SK-N-SH treated with all-trans-retinoic acid at 6 μM for 48 hours (cell line): Measurements from ENCODE around the gene SCARF2.

Experiments used
- ATAC-seq: fragments of 200-7000 bp; cut with Tn5 transposase; 3 replicates; pipeline ENCODE4 v1.9.1; 2020; ENCODE audit warnings: mild to moderate bottlenecking, moderate library complexity
- ARNTL ChIP-seq: fragments of 450-650 bp; formaldehyde crosslinking; IDR thresholded peaks from 2 replicates; pipeline ENCODE4 v1.5.0; 2020; ENCODE audit warnings: low read depth, mild to moderate bottlenecking, moderate library complexity, borderline replicate concordance
- CREB5 ChIP-seq: fragments of 250-450 bp; sonication (Bioruptor Pico); IDR thresholded peaks from 2 replicates; pipeline ENCODE4 v1.5.1; 2020; ENCODE audit warnings: low read depth, mild to moderate bottlenecking, moderate library complexity
- CSDC2 ChIP-seq: fragments of 250-450 bp; sonication (Bioruptor Pico); IDR thresholded peaks from 2 replicates; pipeline ENCODE4 v1.5.0; 2020; ENCODE audit warnings: mild to moderate bottlenecking, moderate library complexity
- POU6F1 ChIP-seq: fragments of 250-450 bp; sonication (Bioruptor Pico); IDR thresholded peaks from 2 replicates; pipeline ENCODE4 v1.8.0; 2021; ENCODE audit warnings: low read depth, mild to moderate bottlenecking, moderate library complexity, borderline replicate concordance
- PPARA ChIP-seq: fragments of 250-450 bp; sonication (Bioruptor Pico); IDR thresholded peaks from 2 replicates; pipeline ENCODE4 v1.5.0; 2020; ENCODE audit warnings: mild to moderate bottlenecking, borderline replicate concordance
- RARB ChIP-seq: fragments of 250-450 bp; sonication (Bioruptor Pico); IDR thresholded peaks from 2 replicates; pipeline ENCODE4 v1.8.0; 2021; ENCODE audit warnings: mild to moderate bottlenecking, moderate library complexity
- SNAI2 ChIP-seq: fragments of 250-450 bp; sonication (Bioruptor Pico); IDR thresholded peaks from 2 replicates; pipeline ENCODE4 v1.5.0; 2020; ENCODE audit warnings: mild to moderate bottlenecking, moderate library complexity
- TCF4 ChIP-seq: fragments of 250-450 bp; sonication (Bioruptor Pico); IDR thresholded peaks from 2 replicates; pipeline ENCODE4 v1.8.0; 2021; ENCODE audit warnings: mild to moderate bottlenecking, moderate library complexity, borderline replicate concordance
- TOX ChIP-seq: fragments of 250-450 bp; sonication (Bioruptor Pico); IDR thresholded peaks from 2 replicates; pipeline ENCODE4 v1.8.0; 2021; ENCODE audit warnings: mild to moderate bottlenecking, moderate library complexity, borderline replicate concordance
- TSHZ2 ChIP-seq: fragments of 250-450 bp; sonication (Bioruptor Pico); IDR thresholded peaks from 2 replicates; pipeline ENCODE4 v1.5.0; 2020; ENCODE audit warnings: mild to moderate bottlenecking, moderate library complexity
- ZC3H10 ChIP-seq: fragments of 250-450 bp; sonication (Bioruptor Pico); IDR thresholded peaks from 2 replicates; pipeline ENCODE4 v1.5.1; 2021; ENCODE audit warnings: mild to moderate bottlenecking, moderate library complexity
- ZFP3 ChIP-seq: fragments of 250-450 bp; sonication (Bioruptor Pico); IDR thresholded peaks from 2 replicates; pipeline ENCODE4 v1.5.0; 2020; ENCODE audit warnings: mild to moderate bottlenecking, moderate library complexity
- ZFP30 ChIP-seq: fragments of 450-650 bp; formaldehyde crosslinking; IDR thresholded peaks from 2 replicates; pipeline ENCODE4 v1.5.0; 2022; ENCODE audit warnings: mild to moderate bottlenecking, moderate library complexity
- ZNF70 ChIP-seq: fragments of 450-650 bp; formaldehyde crosslinking; IDR thresholded peaks from 2 replicates; pipeline ENCODE4 v1.5.0; 2020; ENCODE audit warnings: mild to moderate bottlenecking, moderate library complexity
- TF ChIP-seq, protein P1 (sequence below): fragments of 250-450 bp; sonication (Bioruptor Pico); IDR thresholded peaks from 2 replicates; pipeline ENCODE4 v1.8.0; 2020; ENCODE audit warnings: mild to moderate bottlenecking, moderate library complexity, borderline replicate concordance

SCARF2 gene

DNA sequence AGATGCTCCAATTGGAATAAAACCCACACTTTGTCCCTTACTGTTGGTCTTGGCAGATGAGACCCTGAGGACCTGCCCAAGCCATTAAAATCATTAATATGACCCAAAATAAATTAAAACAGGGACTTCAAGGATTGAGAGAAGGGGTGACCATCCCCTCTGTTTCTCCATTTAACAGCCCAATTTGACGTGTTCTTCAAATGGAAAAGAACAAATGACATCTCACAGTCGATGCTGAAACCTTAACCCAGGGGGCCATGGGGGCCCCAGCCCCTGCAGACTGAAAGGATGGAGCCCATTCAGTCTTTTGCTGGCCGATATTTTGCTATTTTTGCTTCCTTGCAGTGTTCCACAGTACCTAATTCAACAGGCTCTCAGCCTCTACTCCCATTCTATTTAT, 23.2 kb downstream of the SCARF2 start (continued):
- TF ChIP-seq, protein P1, sequence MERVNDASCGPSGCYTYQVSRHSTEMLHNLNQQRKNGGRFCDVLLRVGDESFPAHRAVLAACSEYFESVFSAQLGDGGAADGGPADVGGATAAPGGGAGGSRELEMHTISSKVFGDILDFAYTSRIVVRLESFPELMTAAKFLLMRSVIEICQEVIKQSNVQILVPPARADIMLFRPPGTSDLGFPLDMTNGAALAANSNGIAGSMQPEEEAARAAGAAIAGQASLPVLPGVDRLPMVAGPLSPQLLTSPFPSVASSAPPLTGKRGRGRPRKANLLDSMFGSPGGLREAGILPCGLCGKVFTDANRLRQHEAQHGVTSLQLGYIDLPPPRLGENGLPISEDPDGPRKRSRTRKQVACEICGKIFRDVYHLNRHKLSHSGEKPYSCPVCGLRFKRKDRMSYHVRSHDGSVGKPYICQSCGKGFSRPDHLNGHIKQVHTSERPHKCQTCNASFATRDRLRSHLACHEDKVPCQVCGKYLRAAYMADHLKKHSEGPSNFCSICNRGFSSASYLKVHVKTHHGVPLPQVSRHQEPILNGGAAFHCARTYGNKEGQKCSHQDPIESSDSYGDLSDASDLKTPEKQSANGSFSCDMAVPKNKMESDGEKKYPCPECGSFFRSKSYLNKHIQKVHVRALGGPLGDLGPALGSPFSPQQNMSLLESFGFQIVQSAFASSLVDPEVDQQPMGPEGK (CRISPR knock-in tag): no peak
- TF ChIP-seq TCF4 (no peak), ZFP3 (CRISPR knock-in tag) (no peak)
- TF ChIP-seq, all 23 proteins: peak for 0

DNA sequence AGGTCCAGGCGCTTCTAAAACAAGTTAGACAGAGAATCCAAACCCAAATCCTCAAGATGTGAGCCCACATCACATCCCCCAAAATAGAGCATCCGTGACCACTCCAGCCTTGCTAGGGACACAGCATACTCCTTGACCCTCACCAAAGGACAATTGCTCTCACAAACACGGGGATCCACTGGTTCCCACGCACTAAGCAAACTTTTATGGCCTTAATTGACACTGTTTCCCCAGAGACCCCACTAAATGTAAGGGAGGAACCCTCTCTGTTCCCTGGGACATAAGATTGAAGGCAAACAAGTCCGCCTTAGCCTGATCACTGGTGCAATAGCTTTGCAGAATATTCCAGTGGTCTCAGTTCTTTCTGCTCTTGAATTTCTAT, 23.6 kb downstream of the SCARF2 start:
- ATAC-seq: no peak

GRCh38 chr22:20413217-20414058, 24.2 kb downstream of the SCARF2 start:
- TF ChIP-seq CSDC2 (no peak), ZFP3 (CRISPR knock-in tag) (no peak), RARB (CRISPR knock-in tag) (no peak), TOX (CRISPR knock-in tag) (no peak), ZNF70 (CRISPR knock-in tag) (no peak), POU6F1 (CRISPR knock-in tag) (no peak), TCF4 (no peak), TSHZ2 (CRISPR knock-in tag) (no peak)
- no peak for ATAC-seq

More for the DNA sequence above, 23.6 kb downstream of the SCARF2 start:
- TF ChIP-seq TSHZ2 (CRISPR knock-in tag): no peak
- TF ChIP-seq SNAI2: no peak
- no peak for TF ChIP-seq PPARA (CRISPR knock-in tag)
- TF ChIP-seq CREB5 (CRISPR knock-in tag): no peak
- no peak for TF ChIP-seq ZC3H10 (CRISPR knock-in tag)

DNA sequence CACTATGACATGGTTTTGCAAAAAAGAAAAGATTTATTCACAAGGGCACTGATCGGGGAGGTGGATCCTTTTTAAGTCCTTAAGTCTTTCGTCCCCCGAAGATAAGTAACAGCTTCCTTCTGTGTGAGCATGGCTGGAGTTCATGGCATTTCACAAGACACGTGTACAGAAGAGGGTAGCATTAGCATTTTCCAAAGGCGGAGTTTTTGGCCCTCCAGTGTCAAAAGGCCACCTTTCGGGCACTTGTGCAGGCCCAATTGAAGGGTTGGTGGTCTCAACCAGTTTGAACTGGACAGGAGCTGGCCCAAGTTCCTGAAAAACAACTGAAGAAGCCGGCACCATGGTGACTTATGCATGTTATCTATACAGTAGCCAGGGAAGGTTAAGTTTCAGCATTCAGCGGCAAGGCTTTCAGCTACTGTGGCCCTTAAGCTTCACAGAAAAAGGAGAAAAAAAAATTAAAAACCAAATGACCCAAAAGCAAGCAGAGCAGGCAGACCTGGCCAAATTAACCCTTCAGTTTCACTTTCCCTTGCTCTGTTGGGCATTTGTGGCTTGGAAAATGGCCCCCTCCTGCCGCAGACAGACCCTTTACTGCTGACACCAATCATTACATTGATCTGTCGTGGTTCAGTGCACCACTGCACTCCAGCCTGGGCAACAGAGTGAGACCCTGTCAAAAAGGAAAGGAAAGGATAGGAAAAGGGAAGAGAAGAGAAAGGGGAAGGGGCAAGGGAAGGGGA, 25.0 kb downstream of the SCARF2 start:
- no peak for ATAC-seq
- TF ChIP-seq TCF4 (no peak), TSHZ2 (CRISPR knock-in tag) (no peak), PPARA (CRISPR knock-in tag) (no peak), ZFP30 (CRISPR knock-in tag) (no peak), POU6F1 (CRISPR knock-in tag) (no peak), ZC3H10 (CRISPR knock-in tag) (no peak), CREB5 (CRISPR knock-in tag) (no peak), ARNTL (no peak)
